ENCODE results near the gene TACR3. TPM values are rescaled to one million over a fixed set of nuclear protein-coding genes. Genes with fewer than 3 reads are reported as not detected.
"Not testable (repeated sequence)": the region's sequence is repeated elsewhere in the genome, so short reads cannot be mapped to it uniquely, and the experiment has no call there.

The TACR3 gene
- total RNA-seq, 4 donors from 2014 or later, result under 0.01 TPM; not detected in 3

- intact Hi-C loops (cut with DNase I), result no loop called here
- TF ChIP-seq, protein P1, sequence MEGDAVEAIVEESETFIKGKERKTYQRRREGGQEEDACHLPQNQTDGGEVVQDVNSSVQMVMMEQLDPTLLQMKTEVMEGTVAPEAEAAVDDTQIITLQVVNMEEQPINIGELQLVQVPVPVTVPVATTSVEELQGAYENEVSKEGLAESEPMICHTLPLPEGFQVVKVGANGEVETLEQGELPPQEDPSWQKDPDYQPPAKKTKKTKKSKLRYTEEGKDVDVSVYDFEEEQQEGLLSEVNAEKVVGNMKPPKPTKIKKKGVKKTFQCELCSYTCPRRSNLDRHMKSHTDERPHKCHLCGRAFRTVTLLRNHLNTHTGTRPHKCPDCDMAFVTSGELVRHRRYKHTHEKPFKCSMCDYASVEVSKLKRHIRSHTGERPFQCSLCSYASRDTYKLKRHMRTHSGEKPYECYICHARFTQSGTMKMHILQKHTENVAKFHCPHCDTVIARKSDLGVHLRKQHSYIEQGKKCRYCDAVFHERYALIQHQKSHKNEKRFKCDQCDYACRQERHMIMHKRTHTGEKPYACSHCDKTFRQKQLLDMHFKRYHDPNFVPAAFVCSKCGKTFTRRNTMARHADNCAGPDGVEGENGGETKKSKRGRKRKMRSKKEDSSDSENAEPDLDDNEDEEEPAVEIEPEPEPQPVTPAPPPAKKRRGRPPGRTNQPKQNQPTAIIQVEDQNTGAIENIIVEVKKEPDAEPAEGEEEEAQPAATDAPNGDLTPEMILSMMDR (IDR thresholded peaks at IDR 0.05), result no peak
- no peak for TF ChIP-seq POLR2A (IDR thresholded peaks at IDR 0.05)
- 79 to 87% methylated on average over 3 of the region's 3 CpGs for WGBS, 2 donors
- Histone ChIP-seq H3K27ac (no peak overlapping the region), H3K27me3 (peaks cover 0 to 17% (median 0%) of the 10 kb centered on the region in 4 donors), H3K4me1 (peaks cover 0 to 17% (median 0%) of the 10 kb centered on the region in 3 donors), H3K9me3 (no peaks in the 10 kb centered on the region), H3K4me3 (no peak overlapping the region), H3K36me3 (no peaks in the 10 kb centered on the region)
- no peak for DNase-seq
These were observed 1.5 kb upstream of the TACR3 start for GRCh38 chr4:103721251-103721650.

GRCh38 chr4:103720661-103721060, 876 bp upstream of the TACR3 start:
- peaks cover 0 to 17% (median 0%) of the 10 kb centered on the region in 3 donors for H3K4me1 ChIP-seq
- no peaks in the 10 kb centered on the region for H3K36me3 ChIP-seq
- no peak overlapping the region for H3K4me3 ChIP-seq
- DNase-seq, result no peak
- WGBS, 2 donors, result 57 to 72% methylated on average over 8 of the region's 8 CpGs
- intact Hi-C loops (cut with DNase I), result no loop called here
- no peak for TF ChIP-seq POLR2A (IDR thresholded peaks at IDR 0.05)
- TF ChIP-seq, protein P1 (IDR thresholded peaks at IDR 0.05), result no peak
- peaks cover 0 to 17% (median 0%) of the 10 kb centered on the region in 4 donors for H3K27me3 ChIP-seq
- H3K9me3 ChIP-seq, result no peaks in the 10 kb centered on the region
- H3K27ac ChIP-seq, result no peak overlapping the region

GRCh38 chr4:103719105-103719829, 518 bp downstream of the TACR3 start:
- Histone ChIP-seq H3K4me3 (peak overlapping the region in 3 of 4 donors; percentile 10 to 32 (median 14)), H3K36me3 (no peaks in the 10 kb centered on the region), H3K4me1 (peaks cover 0 to 17% (median 0%) of the 10 kb centered on the region in 3 donors), H3K27ac (no peak overlapping the region), H3K9me3 (no peaks in the 10 kb centered on the region), H3K27me3 (peaks cover 0 to 17% (median 0%) of the 10 kb centered on the region in 4 donors)
- TF ChIP-seq, protein P1 (IDR thresholded peaks at IDR 0.05), result no peak
- no peak for TF ChIP-seq POLR2A (IDR thresholded peaks at IDR 0.05)
- 12 to 26% methylated on average over 13 to 24 of the region's 39 CpGs for WGBS, 2 donors
- intact Hi-C loops (cut with DNase I), result no loop called here
- DNase-seq, result no peak

GRCh38 chr4:103692615-103693014, 27.2 kb downstream of the TACR3 start:
- intact Hi-C loops (cut with DNase I), result no loop called here
- Histone ChIP-seq H3K4me3 (no peak overlapping the region), H3K27me3 (no peaks in the 10 kb centered on the region), H3K9me3 (no peaks in the 10 kb centered on the region), H3K36me3 (no peaks in the 10 kb centered on the region), H3K4me1 (no peaks in the 10 kb centered on the region), H3K27ac (no peak overlapping the region)
- TF ChIP-seq, protein P1 (IDR thresholded peaks at IDR 0.05), result no peak
- no peak for TF ChIP-seq POLR2A (IDR thresholded peaks at IDR 0.05)
- no peak for DNase-seq

GRCh38 chr4:103673983-103674382, 45.8 kb downstream of the TACR3 start:
- Histone ChIP-seq H3K27ac (no peak overlapping the region), H3K4me1 (no peaks in the 10 kb centered on the region), H3K4me3 (no peak overlapping the region), H3K27me3 (no peaks in the 10 kb centered on the region), H3K36me3 (no peaks in the 10 kb centered on the region), H3K9me3 (no peaks in the 10 kb centered on the region)
- TF ChIP-seq, protein P1 (IDR thresholded peaks at IDR 0.05), result no peak
- TF ChIP-seq POLR2A (IDR thresholded peaks at IDR 0.05), result no peak
- 54 to 77% methylated on average over 2 of the region's 2 CpGs for WGBS, 2 donors
- intact Hi-C loops (cut with DNase I), result no loop called here
- DNase-seq, result no peak

DNA sequence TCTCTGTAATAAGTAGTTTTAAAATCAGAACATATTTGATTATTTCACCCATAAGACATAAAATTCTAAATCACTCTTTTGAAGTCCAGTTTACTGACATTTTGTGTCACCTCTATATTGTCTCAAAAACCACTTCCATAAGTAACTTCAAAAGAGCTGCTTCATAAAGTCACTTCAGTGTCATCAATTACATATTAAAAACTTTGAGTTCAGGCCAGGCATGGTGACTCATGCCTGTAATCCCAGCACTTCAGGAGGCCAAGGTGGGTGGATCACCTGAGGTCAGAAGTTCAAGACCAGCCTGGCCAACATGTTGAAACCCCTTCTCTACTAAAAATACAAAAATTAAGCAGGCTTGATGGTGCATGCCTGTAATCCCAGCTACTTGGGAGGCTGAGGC, 53.0 kb downstream of the TACR3 start:
- H3K4me1 ChIP-seq; H3K27ac ChIP-seq; H3K9me3 ChIP-seq; intact Hi-C loops (cut with DNase I); DNase-seq; H3K27me3 ChIP-seq; H3K4me3 ChIP-seq; H3K36me3 ChIP-seq: not testable (repeated sequence)
